ENCODE measurements around the gene B3GNT4. TPM values are rescaled to one million over a fixed set of nuclear protein-coding genes. Genes with fewer than 3 reads are reported as not detected.
A peak's percentile ranks its signal among the peaks of the same experiment; 100 is the strongest.

The B3GNT4 gene
- total and polyA plus RNA-seq, 12 donors, result 0.29 to 0.70 TPM; not detected in 10

GRCh38 chr12:122195405-122195804 is 8.1 kb upstream of the B3GNT4 start:
- intact Hi-C loops (cut with DNase I), result loop anchor here in 4 of 10 donors (10.0 kb wide), 2 partner anchors 141 to 281 kb away; partner anchors contain the start of gene CFAP251 (in 1 of the 4)
- Histone ChIP-seq H3K27ac (no peak overlapping the region), H3K36me3 (no peaks in the 10 kb centered on the region), H3K4me1 (no peaks in the 10 kb centered on the region), H3K9me3 (peaks cover 0 to 14% (median 0%) of the 10 kb centered on the region in 11 donors), H3K4me3 (no peak overlapping the region), H3K27me3 (peaks cover 0 to 28% (median 19%) of the 10 kb centered on the region in 7 donors)
- TF ChIP-seq CTCF (IDR thresholded peaks at IDR 0.05), result no peak
- DNase-seq (no peak), ATAC-seq (no peak)
- WGBS, 2 donors, result 91 to 93% methylated on average over 4 of the region's 4 CpGs

GRCh38 chr12:122197612-122197966 is 5.9 kb upstream of the B3GNT4 start:
- peaks cover 0 to 50% (median 41%) of the 10 kb centered on the region in 7 donors for H3K27me3 ChIP-seq
- no peak for TF ChIP-seq CTCF (IDR thresholded peaks at IDR 0.05)
- intact Hi-C loops (cut with DNase I), result loop anchor here in 4 of 10 donors (10.0 kb wide), 2 partner anchors 143 to 283 kb away; partner anchors contain the start of gene CFAP251 (in 1 of the 4)

GRCh38 chr12:122199484-122200355 is 3.8 kb upstream of the B3GNT4 start:
- 90% methylated on average over 29 of the region's 29 CpGs for WGBS, 2 donors
- ATAC-seq (no peak), DNase-seq (no peak)
- no peak for TF ChIP-seq CTCF (IDR thresholded peaks at IDR 0.05)
- peaks cover 0 to 17% (median 10%) of the 10 kb centered on the region in 9 donors for H3K4me1 ChIP-seq
- intact Hi-C loops (cut with DNase I), result loop anchor here in 5 of 10 donors (5.0 to 10.0 kb wide), 3 partner anchors 145 to 285 kb away; partner anchors contain the start of gene CFAP251 (in 1 of the 5)
- H3K27ac ChIP-seq, result no peak overlapping the region
- peaks cover 0 to 13% (median 0%) of the 10 kb centered on the region in 11 donors for H3K9me3 ChIP-seq
- H3K4me3 ChIP-seq, result no peak overlapping the region
- H3K36me3 ChIP-seq, result no peaks in the 10 kb centered on the region
- peaks cover 7 to 71% (median 62%) of the 10 kb centered on the region in 7 donors for H3K27me3 ChIP-seq

More at GRCh38 chr12:122197612-122197966, 5.9 kb upstream of the B3GNT4 start:
- DNase-seq, result no peak
- ATAC-seq, result no peak
- H3K9me3 ChIP-seq, result peaks cover 0 to 14% (median 0%) of the 10 kb centered on the region in 11 donors
- H3K4me1 ChIP-seq, result no peaks in the 10 kb centered on the region
- H3K27ac ChIP-seq, result no peak overlapping the region
- H3K36me3 ChIP-seq, result no peaks in the 10 kb centered on the region
- 28 to 29% methylated on average over 1 of the region's 1 CpG for WGBS, 2 donors
- H3K4me3 ChIP-seq, result no peak overlapping the region

- 63 to 64% methylated on average over 24 of the region's 24 CpGs for WGBS, 2 donors
- DNase-seq (no peak), ATAC-seq (peak in 1 of 8 donors; percentile 35)
- no peak for TF ChIP-seq CTCF (IDR thresholded peaks at IDR 0.05)
- Histone ChIP-seq H3K27ac (no peak overlapping the region), H3K4me3 (no peak overlapping the region), H3K36me3 (no peaks in the 10 kb centered on the region), H3K4me1 (peaks cover 0 to 17% (median 10%) of the 10 kb centered on the region in 9 donors), H3K27me3 (peaks cover 7 to 81% (median 67%) of the 10 kb centered on the region in 7 donors), H3K9me3 (peaks cover 0 to 4% (median 0%) of the 10 kb centered on the region in 11 donors)
- intact Hi-C loops (cut with DNase I), result loop anchor here in 2 of 10 donors (5.0 to 10.0 kb wide), 2 partner anchors 146 to 148 kb away; no protein-coding TSS in a partner anchor
Measured at GRCh38 chr12:122200541-122201175, 2.9 kb upstream of the B3GNT4 start.

All from heart right ventricle (tissue), 16 donors.